Urothelium cell line (cell line): Measurements from ENCODE around the gene GPR132.
"Not testable (repeated sequence)": the region's sequence is repeated elsewhere in the genome, so short reads cannot be mapped to it uniquely, and the experiment has no call there.

ENCODE experiments used
- DNase-seq: peaks from one replicate; pipeline ENCODE4 v3.0.0; 2011; ENCODE audit warnings: low spot score, mixed read lengths
- FAIRE-seq: peaks from 2 replicates; lab custom pipeline; 2011; peaks lifted over from hg19 to GRCh38; lab: Jason Lieb, UNC

GPR132 gene

GRCh38 chr14:105076296-105076804, 11.1 kb upstream of the GPR132 start:
- DNase-seq (no peak), FAIRE-seq (no peak)

GRCh38 chr14:105075379-105076295, 10.4 kb upstream of the GPR132 start:
- DNase-seq (no peak), FAIRE-seq (no peak)

GRCh38 chr14:105074601-105075053, 9.4 kb upstream of the GPR132 start:
- no peak for DNase-seq
- no peak for FAIRE-seq

- FAIRE-seq (no peak), DNase-seq (no peak)
Measured at GRCh38 chr14:105073720-105074600, 8.7 kb upstream of the GPR132 start.

GRCh38 chr14:105072892-105073719, 7.9 kb upstream of the GPR132 start:
- DNase-seq: no peak
- FAIRE-seq: no peak

- no peak for FAIRE-seq
Measured at GRCh38 chr14:105072381-105072861, 7.2 kb upstream of the GPR132 start.

GRCh38 chr14:105071942-105072341, 6.7 kb upstream of the GPR132 start:
- DNase-seq (no peak), FAIRE-seq (no peak)

More at GRCh38 chr14:105072381-105072861, 7.2 kb upstream of the GPR132 start:
- no peak for DNase-seq

GRCh38 chr14:105071326-105071725, 6.1 kb upstream of the GPR132 start:
- no peak for FAIRE-seq

GRCh38 chr14:105070760-105071137, 5.5 kb upstream of the GPR132 start:
- no peak for FAIRE-seq
- no peak for DNase-seq

More at GRCh38 chr14:105071326-105071725, 6.1 kb upstream of the GPR132 start:
- DNase-seq: no peak

- DNase-seq (no peak), FAIRE-seq (no peak)
Measured at GRCh38 chr14:105069871-105070759, 4.9 kb upstream of the GPR132 start.

- DNase-seq (no peak), FAIRE-seq (no peak)
Measured at GRCh38 chr14:105069522-105069870, 4.3 kb upstream of the GPR132 start.

GRCh38 chr14:105068818-105069217, 3.6 kb upstream of the GPR132 start:
- no peak for DNase-seq
- FAIRE-seq: no peak

- DNase-seq (no peak), FAIRE-seq (no peak)
Measured at GRCh38 chr14:105067969-105068301, 2.7 kb upstream of the GPR132 start.

GRCh38 chr14:105067140-105067968, 2.1 kb upstream of the GPR132 start:
- no peak for FAIRE-seq
- no peak for DNase-seq

- FAIRE-seq: no peak
Measured at GRCh38 chr14:105066240-105067071, 1.2 kb upstream of the GPR132 start.

GRCh38 chr14:105064721-105065143, 498 bp downstream of the GPR132 start:
- FAIRE-seq: no peak
- DNase-seq: no peak

More at GRCh38 chr14:105066240-105067071, 1.2 kb upstream of the GPR132 start:
- no peak for DNase-seq

GRCh38 chr14:105064001-105064400, 1.2 kb downstream of the GPR132 start:
- no peak for FAIRE-seq

GRCh38 chr14:105063506-105063905, 1.7 kb downstream of the GPR132 start:
- DNase-seq, FAIRE-seq: not testable (repeated sequence)

More at GRCh38 chr14:105064001-105064400, 1.2 kb downstream of the GPR132 start:
- no peak for DNase-seq
